HEK293T (cell line): ENCODE measurements around the gene RBP2.

Experiments
- ARNT ChIP-seq: fragments of 450-650 bp; IDR thresholded peaks from 2 replicates; pipeline ENCODE4 v1.6.1; 2017; ENCODE audit warnings: mild to moderate bottlenecking
- ELF4 ChIP-seq: fragments of 450-650 bp; IDR thresholded peaks from 2 replicates; pipeline ENCODE4 v1.6.1; 2017; ENCODE audit warnings: antibody characterized with exemption
- FOXK2 ChIP-seq: fragments of 450-650 bp; IDR thresholded peaks from 2 replicates; pipeline ENCODE4 v1.6.1; 2016; ENCODE audit warnings: mild to moderate bottlenecking
- HDGF ChIP-seq: fragments of 450-650 bp; IDR thresholded peaks from 2 replicates; pipeline ENCODE4 v1.6.1; 2017; ENCODE audit warnings: antibody characterized with exemption, borderline replicate concordance
- LEF1 ChIP-seq: fragments of 450-650 bp; IDR thresholded peaks from 2 replicates; pipeline ENCODE4 v1.6.1; 2017; ENCODE audit warnings: mild to moderate bottlenecking, borderline replicate concordance

- TF ChIP-seq ARNT (no peak), LEF1 (no peak), HDGF (no peak), FOXK2 (no peak), ELF4 (no peak)
Measured at GRCh38 chr3:139439278-139439677, 37.0 kb downstream of the RBP2 start.
